WTC11 (cell line): Measurements from ENCODE around the gene CDCA7L. TPM values are rescaled to one million over a fixed set of nuclear protein-coding genes. Genes with fewer than 3 reads are reported as not detected.

Source experiments
- ATAC-seq: fragments of 200-7000 bp; cut with Tn5 transposase; 2 replicates; pipeline ENCODE4 v1.10.0; 2021; ENCODE audit warnings: mild to moderate bottlenecking, moderate library complexity
- CTCF ChIA-PET: fragments of 300-600 bp; sonication (Branson Sonifier 250); formaldehyde crosslinking; loops from one replicate; lab custom pipeline; 2021; ENCODE audit warnings: antibody characterized with exemption; lab: Charles Lee
- POLR2A ChIA-PET: fragments of 350-600 bp; sonication (Branson Sonifier 250); formaldehyde crosslinking; loops from one replicate; lab custom pipeline; 2021; ENCODE audit warnings: antibody characterized with exemption; lab: Charles Lee
- DNase-seq: peaks from one replicate; pipeline ENCODE4 v3.0.0; 2021; ENCODE audit warnings: low spot score
- H3K27ac Mint-ChIP-seq: 2 replicates; pipeline ENCODE4 v1.8.0; 2021; ENCODE audit warnings: mixed read lengths
- H3K27me3 Mint-ChIP-seq: 2 replicates; pipeline ENCODE4 v1.8.0; 2021; ENCODE audit warnings: low read depth, mild to moderate bottlenecking, moderate library complexity, mixed read lengths
- H3K36me3 Mint-ChIP-seq: 2 replicates; pipeline ENCODE4 v1.8.0; 2021; ENCODE audit warnings: mixed read lengths
- H3K4me1 Mint-ChIP-seq: 2 replicates; pipeline ENCODE4 v1.8.0; 2022; ENCODE audit warnings: mixed read lengths
- H3K4me3 Mint-ChIP-seq: 2 replicates; pipeline ENCODE4 v1.8.0; 2021; ENCODE audit warnings: mild to moderate bottlenecking, moderate library complexity, mixed read lengths
- H3K9me3 Mint-ChIP-seq: 2 replicates; pipeline ENCODE4 v1.8.0; 2021; ENCODE audit warnings: mixed read lengths
- CDX4 ChIP-seq: fragments of 250-450 bp; sonication (Bioruptor Pico); IDR thresholded peaks from 2 replicates; pipeline ENCODE4 v1.9.0; 2021; ENCODE audit warnings: moderate library complexity, mild to moderate bottlenecking, inconsistent platforms, borderline replicate concordance
- E2F4 ChIP-seq: sonication (generic); formaldehyde crosslinking; IDR thresholded peaks from 2 replicates; pipeline ENCODE4 v1.8.1; 2022; ENCODE audit warnings: low read depth, mild to moderate bottlenecking, moderate library complexity, missing genetic modification reagents, borderline replicate concordance
- HMGA2 ChIP-seq: fragments of 250-450 bp; sonication (Bioruptor Pico); IDR thresholded peaks from 2 replicates; pipeline ENCODE4 v1.4.0; 2021; ENCODE audit warnings: mild to moderate bottlenecking, moderate library complexity
- KAT7 ChIP-seq: sonication (generic); formaldehyde crosslinking; IDR thresholded peaks from 2 replicates; pipeline ENCODE4 v1.8.1; 2023; ENCODE audit warnings: missing genetic modification reagents, mild to moderate bottlenecking, borderline replicate concordance
- NFE2L1 ChIP-seq: sonication (generic); formaldehyde crosslinking; IDR thresholded peaks from 2 replicates; pipeline ENCODE4 v1.8.1; 2023; ENCODE audit warnings: missing genetic modification reagents
- NFYB ChIP-seq: sonication (generic); formaldehyde crosslinking; conservative IDR thresholded peaks from 2 replicates; pipeline ENCODE4 v1.8.0; 2022; ENCODE audit warnings: low read depth, missing genetic modification reagents
- NR3C1 ChIP-seq: sonication (generic); formaldehyde crosslinking; conservative IDR thresholded peaks from 2 replicates; pipeline ENCODE4 v1.8.1; 2023; ENCODE audit warnings: low read depth, mild to moderate bottlenecking, missing genetic modification reagents
- OVOL2 ChIP-seq: fragments of 250-450 bp; sonication (Bioruptor Pico); IDR thresholded peaks from 2 replicates; pipeline ENCODE4 v1.9.0; 2021; ENCODE audit warnings: mild to moderate bottlenecking, borderline replicate concordance
- PRRX2 ChIP-seq: fragments of 250-450 bp; sonication (Bioruptor Pico); IDR thresholded peaks from 2 replicates; pipeline ENCODE4 v1.8.0; 2021; ENCODE audit warnings: mild to moderate bottlenecking
- RELA ChIP-seq: sonication (generic); formaldehyde crosslinking; IDR thresholded peaks from 2 replicates; pipeline ENCODE4 v1.8.1; 2022; ENCODE audit warnings: missing genetic modification reagents, mild to moderate bottlenecking, borderline replicate concordance
- SOX15 ChIP-seq: fragments of 250-450 bp; sonication (Bioruptor Pico); IDR thresholded peaks from 2 replicates; pipeline ENCODE4 v1.9.0; 2021; ENCODE audit warnings: mild to moderate bottlenecking
- USF2 ChIP-seq: sonication (generic); formaldehyde crosslinking; IDR thresholded peaks from 2 replicates; pipeline ENCODE4 v1.8.1; 2023; ENCODE audit warnings: mild to moderate bottlenecking, missing genetic modification reagents, moderate library complexity
- ZMAT4 ChIP-seq: fragments of 250-450 bp; sonication (Bioruptor Pico); IDR thresholded peaks from 2 replicates; pipeline ENCODE4 v1.9.0; 2021; ENCODE audit warnings: mild to moderate bottlenecking
- ZNF423 ChIP-seq: fragments of 250-450 bp; sonication (Bioruptor Pico); IDR thresholded peaks from 2 replicates; pipeline ENCODE4 v2.1.2; 2022; ENCODE audit warnings: mild to moderate bottlenecking, moderate library complexity
- ZSCAN18 ChIP-seq: fragments of 250-450 bp; sonication (Bioruptor Pico); IDR thresholded peaks from 2 replicates; pipeline ENCODE4 v2.1.2; 2022; ENCODE audit warnings: mild to moderate bottlenecking, moderate library complexity
- total RNA-seq: library from RNA; stranded (reverse); gene quantifications from 3 replicates; pipeline ENCODE4 v1.2.3, GENCODE V29; 2021
- TF ChIP-seq, protein P1 (sequence below): sonication (generic); formaldehyde crosslinking; IDR thresholded peaks from 2 replicates; pipeline ENCODE4 v1.8.0; 2022; ENCODE audit warnings: missing genetic modification reagents
- TF ChIP-seq, protein P2 (sequence below): fragments of 250-450 bp; sonication (Bioruptor Pico); IDR thresholded peaks from 2 replicates; pipeline ENCODE4 v1.8.0; 2021; ENCODE audit warnings: mild to moderate bottlenecking

CDCA7L gene
- total RNA-seq, 1 experiment from 2014 or later = 161 TPM

DNA sequence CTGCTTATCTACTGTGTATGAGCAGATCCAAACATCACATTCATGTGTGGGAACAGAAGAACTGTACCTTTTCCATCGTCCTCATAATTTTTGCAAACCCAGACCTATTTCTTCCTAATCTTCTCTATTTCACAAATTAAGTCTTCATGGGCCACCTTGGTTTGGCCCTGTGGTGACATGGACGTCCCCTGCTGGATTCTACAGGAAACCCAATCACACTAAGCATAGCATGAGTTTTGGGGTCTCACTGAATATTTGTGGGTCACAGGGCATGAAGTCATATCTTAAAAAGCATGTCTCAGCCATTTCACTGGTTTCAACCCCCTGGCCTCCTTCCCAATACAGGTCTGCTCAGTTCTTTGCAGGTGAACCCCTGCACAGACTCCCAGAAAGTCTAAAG, 35.8 kb upstream of the CDCA7L start:
- TF ChIP-seq ZMAT4 (CRISPR knock-in tag) (no peak), NFE2L1 (no peak), OVOL2 (CRISPR knock-in tag) (no peak), HMGA2 (CRISPR knock-in tag) (no peak), USF2 (no peak), ZNF423 (CRISPR knock-in tag) (no peak), NFYB (no peak)
- TF ChIP-seq, protein P1, sequence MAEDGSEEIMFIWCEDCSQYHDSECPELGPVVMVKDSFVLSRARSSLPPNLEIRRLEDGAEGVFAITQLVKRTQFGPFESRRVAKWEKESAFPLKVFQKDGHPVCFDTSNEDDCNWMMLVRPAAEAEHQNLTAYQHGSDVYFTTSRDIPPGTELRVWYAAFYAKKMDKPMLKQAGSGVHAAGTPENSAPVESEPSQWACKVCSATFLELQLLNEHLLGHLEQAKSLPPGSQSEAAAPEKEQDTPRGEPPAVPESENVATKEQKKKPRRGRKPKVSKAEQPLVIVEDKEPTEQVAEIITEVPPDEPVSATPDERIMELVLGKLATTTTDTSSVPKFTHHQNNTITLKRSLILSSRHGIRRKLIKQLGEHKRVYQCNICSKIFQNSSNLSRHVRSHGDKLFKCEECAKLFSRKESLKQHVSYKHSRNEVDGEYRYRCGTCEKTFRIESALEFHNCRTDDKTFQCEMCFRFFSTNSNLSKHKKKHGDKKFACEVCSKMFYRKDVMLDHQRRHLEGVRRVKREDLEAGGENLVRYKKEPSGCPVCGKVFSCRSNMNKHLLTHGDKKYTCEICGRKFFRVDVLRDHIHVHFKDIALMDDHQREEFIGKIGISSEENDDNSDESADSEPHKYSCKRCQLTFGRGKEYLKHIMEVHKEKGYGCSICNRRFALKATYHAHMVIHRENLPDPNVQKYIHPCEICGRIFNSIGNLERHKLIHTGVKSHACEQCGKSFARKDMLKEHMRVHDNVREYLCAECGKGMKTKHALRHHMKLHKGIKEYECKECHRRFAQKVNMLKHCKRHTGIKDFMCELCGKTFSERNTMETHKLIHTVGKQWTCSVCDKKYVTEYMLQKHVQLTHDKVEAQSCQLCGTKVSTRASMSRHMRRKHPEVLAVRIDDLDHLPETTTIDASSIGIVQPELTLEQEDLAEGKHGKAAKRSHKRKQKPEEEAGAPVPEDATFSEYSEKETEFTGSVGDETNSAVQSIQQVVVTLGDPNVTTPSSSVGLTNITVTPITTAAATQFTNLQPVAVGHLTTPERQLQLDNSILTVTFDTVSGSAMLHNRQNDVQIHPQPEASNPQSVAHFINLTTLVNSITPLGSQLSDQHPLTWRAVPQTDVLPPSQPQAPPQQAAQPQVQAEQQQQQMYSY (CRISPR knock-in tag) = no peak
- TF ChIP-seq, protein P2, sequence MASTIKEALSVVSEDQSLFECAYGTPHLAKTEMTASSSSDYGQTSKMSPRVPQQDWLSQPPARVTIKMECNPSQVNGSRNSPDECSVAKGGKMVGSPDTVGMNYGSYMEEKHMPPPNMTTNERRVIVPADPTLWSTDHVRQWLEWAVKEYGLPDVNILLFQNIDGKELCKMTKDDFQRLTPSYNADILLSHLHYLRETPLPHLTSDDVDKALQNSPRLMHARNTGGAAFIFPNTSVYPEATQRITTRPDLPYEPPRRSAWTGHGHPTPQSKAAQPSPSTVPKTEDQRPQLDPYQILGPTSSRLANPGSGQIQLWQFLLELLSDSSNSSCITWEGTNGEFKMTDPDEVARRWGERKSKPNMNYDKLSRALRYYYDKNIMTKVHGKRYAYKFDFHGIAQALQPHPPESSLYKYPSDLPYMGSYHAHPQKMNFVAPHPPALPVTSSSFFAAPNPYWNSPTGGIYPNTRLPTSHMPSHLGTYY (CRISPR knock-in tag) = no peak
- Mint-ChIP-seq H3K4me3 (no peak overlapping the region), H3K4me1 (peaks cover 2% of the 10 kb centered on the region; the same call in 1 of the 2 replicates), H3K27ac (no peak overlapping the region), H3K9me3 (no peaks in the 10 kb centered on the region), H3K36me3 (no peaks in the 10 kb centered on the region), H3K27me3 (no peaks in the 10 kb centered on the region)
- ChIA-PET CTCF (no interaction called here), POLR2A (no interaction called here)
- ATAC-seq (no peak), DNase-seq (no peak)

GRCh38 chr7:21980926-21981500, 35.3 kb upstream of the CDCA7L start:
- no peak overlapping the region for H3K27ac Mint-ChIP-seq
- no peaks in the 10 kb centered on the region for H3K27me3 Mint-ChIP-seq
- CTCF ChIA-PET = no interaction called here
- no peaks in the 10 kb centered on the region for H3K36me3 Mint-ChIP-seq
- TF ChIP-seq E2F4 (no peak), CDX4 (no peak), KAT7 (CRISPR knock-in tag) (no peak), PRRX2 (CRISPR knock-in tag) (no peak), NR3C1 (CRISPR knock-in tag) (no peak), RELA (CRISPR knock-in tag) (no peak), ZSCAN18 (CRISPR knock-in tag) (no peak), SOX15 (CRISPR knock-in tag) (no peak)
- H3K9me3 Mint-ChIP-seq = no peaks in the 10 kb centered on the region
- no peak overlapping the region for H3K4me3 Mint-ChIP-seq
- DNase-seq = no peak
- POLR2A ChIA-PET = no interaction called here
- H3K4me1 Mint-ChIP-seq = no peaks in the 10 kb centered on the region
- ATAC-seq = no peak
